GM18868 (cell line): Measurements from ENCODE around the gene NOS2.
"Not testable (repeated sequence)": the region's sequence is repeated elsewhere in the genome, so short reads cannot be mapped to it uniquely, and the experiment has no call there.

ENCODE experiments used
- ATAC-seq: cut with Tn5 transposase; IDR thresholded peaks from one replicate; pipeline ENCODE4 v1.9.1; 2021; ENCODE audit warnings: mild to moderate bottlenecking, moderate library complexity; ENCODE audit not compliant: unreplicated experiment

NOS2 gene

GRCh38 chr17:27733773-27734172, 66.6 kb downstream of the NOS2 start:
- ATAC-seq: no peak

GRCh38 chr17:27732746-27733145, 67.6 kb downstream of the NOS2 start:
- ATAC-seq: not testable (repeated sequence)

GRCh38 chr17:27725982-27726381, 74.3 kb downstream of the NOS2 start:
- not testable (repeated sequence) for ATAC-seq

GRCh38 chr17:27721797-27722196, 78.5 kb downstream of the NOS2 start:
- ATAC-seq: no peak
